Right lobe of liver (tissue), 4 donors: ENCODE measurements around the gene CGB3.

Experiments used
- CTCF ChIP-seq, 4 donors: fragments of 200-600 bp in 3 of 4; fragments of 450-650 bp in 1 of 4; IDR thresholded peaks; one replicate each; pipeline versions ENCODE4 v1.5.1 to v1.8.0; 2016 to 2022; ENCODE audit warnings: antibody characterized with exemption in 4 of 4, mild to moderate bottlenecking in 2 of 4
- POLR2A ChIP-seq: fragments of 450-650 bp; IDR thresholded peaks from one replicate; pipeline ENCODE4 v1.6.1; 2017; ENCODE audit warnings: antibody characterized with exemption, mild to moderate bottlenecking
- donor health status: DM: no; HTN: no; CAD: no.
- donor health status: DM: no; HTN: no; CAD: no.
- donor health status: DM: no; HTN: yes; CAD: no.

DNA sequence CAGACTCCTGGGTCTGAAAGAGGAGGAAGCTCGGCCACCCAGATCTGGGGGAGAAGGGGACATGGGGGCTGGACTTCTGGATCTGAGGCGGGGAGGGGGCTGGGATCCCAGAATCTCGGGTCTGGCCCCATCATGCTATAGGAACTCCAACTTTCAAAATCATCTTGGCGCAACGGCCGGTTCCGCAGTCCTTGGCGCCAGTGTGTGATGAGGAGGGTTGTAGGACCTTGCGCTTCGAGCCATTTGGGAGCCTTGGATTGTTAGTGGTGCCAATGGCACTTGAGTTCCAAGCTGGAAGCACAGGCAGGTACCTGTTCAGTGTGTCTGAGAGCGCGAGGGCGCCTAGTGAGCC lies 30.1 kb downstream of the CGB3 start:
- no peak for TF ChIP-seq CTCF (IDR thresholded peaks at IDR 0.05)
- no peak for TF ChIP-seq POLR2A
